Loucy (cell line): Measurements from ENCODE around the gene TCOF1.

Experiments
- H2AFZ ChIP-seq: fragments of 200-600 bp; sonication (generic); 2 replicates; pipeline ENCODE4 v1.6.0; 2016; ENCODE audit warnings: antibody characterized with exemption, mild to moderate bottlenecking, low read length, moderate library complexity
- H3F3A ChIP-seq: fragments of 200-600 bp; 2 replicates; pipeline ENCODE4 v1.6.0; 2016; ENCODE audit warnings: antibody characterized with exemption, low read depth, mild to moderate bottlenecking
- H3K27me3 ChIP-seq: fragments of 200-600 bp; sonication (generic); 2 replicates; pipeline ENCODE4 v1.6.1; 2014; ENCODE audit warnings: low read length, mild to moderate bottlenecking; ENCODE audit not compliant: insufficient read depth, poor library complexity, severe bottlenecking
- H3K36me3 ChIP-seq: fragments of 200-600 bp; sonication (generic); 2 replicates; pipeline ENCODE4 v1.6.1; 2016; ENCODE audit warnings: low read length; ENCODE audit not compliant: insufficient read depth
- H3K4me1 ChIP-seq: fragments of 200-600 bp; sonication (generic); 2 replicates; pipeline ENCODE4 v1.5.1; 2014; ENCODE audit warnings: low read length, mild to moderate bottlenecking; ENCODE audit not compliant: insufficient read depth, poor library complexity, severe bottlenecking
- H3K4me2 ChIP-seq: fragments of 200-600 bp; sonication (generic); 2 replicates; pipeline ENCODE4 v1.6.0; 2014; ENCODE audit warnings: antibody characterized with exemption, low read length, low read depth, mild to moderate bottlenecking; ENCODE audit not compliant: poor library complexity, severe bottlenecking
- H3K4me3 ChIP-seq: fragments of 200-600 bp; sonication (generic); 2 replicates; pipeline ENCODE4 v1.5.1; 2014; ENCODE audit warnings: low read length, mild to moderate bottlenecking, mixed read lengths; ENCODE audit not compliant: poor library complexity, severe bottlenecking
- H3K79me2 ChIP-seq: fragments of 200-600 bp; sonication (generic); 2 replicates; pipeline ENCODE4 v1.6.1; 2014; ENCODE audit warnings: low read length; ENCODE audit not compliant: insufficient read depth
- H3K9ac ChIP-seq: fragments of 200-600 bp; sonication (generic); 2 replicates; pipeline ENCODE4 v1.6.0; 2014; ENCODE audit warnings: mild to moderate bottlenecking, low read depth, low read length, moderate library complexity; ENCODE audit not compliant: poor library complexity, severe bottlenecking
- H3K9me2 ChIP-seq: fragments of 200-600 bp; sonication (generic); replicated peaks from 2 replicates; pipeline ENCODE4 v1.6.1; 2016; ENCODE audit warnings: low read depth, low read length, mixed read lengths
- H3K9me3 ChIP-seq: fragments of 200-600 bp; sonication (generic); 2 replicates; pipeline ENCODE4 v1.6.1; 2014; ENCODE audit warnings: mild to moderate bottlenecking, antibody characterized with exemption, low read length, low read depth; ENCODE audit not compliant: insufficient read depth
- H4K20me1 ChIP-seq: fragments of 200-600 bp; sonication (generic); 2 replicates; pipeline ENCODE4 v1.6.0; 2014; ENCODE audit warnings: antibody characterized with exemption, low read length, mild to moderate bottlenecking; ENCODE audit not compliant: insufficient read depth, poor library complexity, severe bottlenecking
- CTCF ChIP-seq: fragments of 200-600 bp; sonication (generic); conservative IDR thresholded peaks from 2 replicates; pipeline ENCODE4 v1.5.1; 2014; ENCODE audit warnings: mild to moderate bottlenecking, antibody characterized with exemption, low read length
- EZH2phosphoT487 ChIP-seq: fragments of 200-600 bp; IDR thresholded peaks from 2 replicates; pipeline ENCODE4 v1.6.1; 2018; ENCODE audit warnings: antibody characterized with exemption, mild to moderate bottlenecking, moderate library complexity, borderline replicate concordance

TCOF1 gene

GRCh38 chr5:150340614-150341255, 16.8 kb upstream of the TCOF1 start:
- H2AFZ ChIP-seq, result no peak overlapping the region
- no peaks in the 10 kb centered on the region for H4K20me1 ChIP-seq
- H3K9ac ChIP-seq, result no peak overlapping the region
- H3K27me3 ChIP-seq, result no peaks in the 10 kb centered on the region
- H3K36me3 ChIP-seq, result no peaks in the 10 kb centered on the region
- no peaks in the 10 kb centered on the region for H3F3A ChIP-seq
- TF ChIP-seq EZH2phosphoT487 (no peak), CTCF (no peak)
- H3K9me2 ChIP-seq, result no peaks in the 10 kb centered on the region
- H3K4me2 ChIP-seq, result no peak overlapping the region
- H3K4me1 ChIP-seq, result no peaks in the 10 kb centered on the region
- H3K79me2 ChIP-seq, result no peaks in the 10 kb centered on the region
- H3K4me3 ChIP-seq, result no peak overlapping the region
- H3K9me3 ChIP-seq, result no peaks in the 10 kb centered on the region

GRCh38 chr5:150341331-150341730, 16.2 kb upstream of the TCOF1 start:
- TF ChIP-seq EZH2phosphoT487 (no peak), CTCF (no peak)
- Histone ChIP-seq H3K27me3 (no peaks in the 10 kb centered on the region), H2AFZ (no peak overlapping the region), H3K4me2 (no peak overlapping the region), H3K4me3 (no peak overlapping the region), H3K36me3 (no peaks in the 10 kb centered on the region), H3K79me2 (no peaks in the 10 kb centered on the region), H3K9ac (no peak overlapping the region), H3K4me1 (no peaks in the 10 kb centered on the region), H3K9me2 (no peaks in the 10 kb centered on the region), H3F3A (no peaks in the 10 kb centered on the region), H4K20me1 (no peaks in the 10 kb centered on the region), H3K9me3 (no peaks in the 10 kb centered on the region)

- H3K4me2 ChIP-seq, result no peak overlapping the region
- H3K79me2 ChIP-seq, result no peaks in the 10 kb centered on the region
- no peak overlapping the region for H3K9ac ChIP-seq
- no peaks in the 10 kb centered on the region for H3F3A ChIP-seq
- no peak overlapping the region for H3K4me3 ChIP-seq
- no peaks in the 10 kb centered on the region for H3K9me2 ChIP-seq
- H3K36me3 ChIP-seq, result no peaks in the 10 kb centered on the region
- H2AFZ ChIP-seq, result no peak overlapping the region
- TF ChIP-seq EZH2phosphoT487 (no peak), CTCF (no peak)
- H4K20me1 ChIP-seq, result no peaks in the 10 kb centered on the region
- H3K4me1 ChIP-seq, result no peaks in the 10 kb centered on the region
- no peaks in the 10 kb centered on the region for H3K9me3 ChIP-seq
- H3K27me3 ChIP-seq, result no peaks in the 10 kb centered on the region
Observed at GRCh38 chr5:150341989-150342388, 15.5 kb upstream of the TCOF1 start.
